HG03060 (cell line): Measurements from ENCODE around the gene UXS1.

Experiments
- ATAC-seq: cut with Tn5 transposase; IDR thresholded peaks from one replicate; pipeline ENCODE4 v1.9.1; 2021; ENCODE audit warnings: low read depth, moderate number of reproducible peaks; ENCODE audit not compliant: unreplicated experiment

The UXS1 gene

DNA sequence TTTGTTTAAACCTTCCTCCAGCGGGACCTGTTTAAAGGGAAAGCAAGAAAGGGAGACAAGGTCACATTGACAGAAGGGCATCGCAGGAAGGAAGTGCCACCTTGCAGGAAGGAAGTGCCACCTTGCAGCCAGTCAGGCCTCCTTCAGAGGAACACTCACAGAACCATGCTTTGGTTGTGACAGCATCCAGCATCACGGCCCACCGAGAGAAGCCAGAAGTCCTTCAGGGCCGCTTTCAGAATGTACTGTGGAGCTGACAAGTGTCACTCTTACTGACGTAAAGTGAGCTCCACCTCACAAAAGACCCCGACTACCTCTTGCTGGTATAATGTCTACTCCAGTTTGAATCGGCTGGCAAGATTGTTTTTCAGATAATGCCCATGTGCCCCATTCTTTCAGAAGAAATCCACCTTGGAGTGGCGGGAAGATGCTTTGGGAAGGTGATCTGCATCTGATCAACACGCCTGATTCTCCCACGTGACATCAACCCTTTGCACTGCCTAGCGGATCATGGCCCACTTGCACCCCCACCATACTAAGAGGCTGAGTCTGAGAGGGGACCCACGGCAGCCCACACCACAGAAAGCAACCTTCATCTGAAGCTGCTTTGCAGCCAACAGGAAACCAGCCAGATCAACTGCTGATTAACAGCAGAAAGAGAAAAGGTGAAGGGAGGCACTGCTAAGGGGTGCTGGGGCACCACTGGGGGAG lies 99.8 kb downstream of the UXS1 start:
- ATAC-seq: no peak

GRCh38 chr2:106090916-106091618 lies 103.0 kb downstream of the UXS1 start:
- no peak for ATAC-seq

DNA sequence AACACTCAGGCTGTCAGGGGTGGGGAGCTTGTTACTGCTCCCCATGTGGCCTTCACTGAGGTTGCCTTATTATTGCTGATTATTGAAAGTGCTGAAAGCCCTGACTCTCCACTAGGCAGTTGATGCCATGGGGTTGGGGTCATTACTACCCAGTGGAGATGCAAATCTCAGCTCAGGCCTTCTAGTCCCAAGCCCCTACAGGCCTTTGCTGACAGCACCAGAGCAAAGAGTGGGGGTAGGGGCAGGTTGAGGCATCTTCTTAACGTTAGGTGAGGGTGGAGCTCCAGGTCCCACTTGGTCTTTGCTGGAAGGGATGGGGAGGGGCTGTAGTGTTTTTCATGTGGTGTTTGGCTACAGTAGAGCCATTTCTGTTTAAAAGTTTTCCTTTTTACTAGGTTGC lies 104.5 kb downstream of the UXS1 start:
- no peak for ATAC-seq

GRCh38 chr2:106085181-106085940 lies 108.7 kb downstream of the UXS1 start:
- no peak for ATAC-seq

DNA sequence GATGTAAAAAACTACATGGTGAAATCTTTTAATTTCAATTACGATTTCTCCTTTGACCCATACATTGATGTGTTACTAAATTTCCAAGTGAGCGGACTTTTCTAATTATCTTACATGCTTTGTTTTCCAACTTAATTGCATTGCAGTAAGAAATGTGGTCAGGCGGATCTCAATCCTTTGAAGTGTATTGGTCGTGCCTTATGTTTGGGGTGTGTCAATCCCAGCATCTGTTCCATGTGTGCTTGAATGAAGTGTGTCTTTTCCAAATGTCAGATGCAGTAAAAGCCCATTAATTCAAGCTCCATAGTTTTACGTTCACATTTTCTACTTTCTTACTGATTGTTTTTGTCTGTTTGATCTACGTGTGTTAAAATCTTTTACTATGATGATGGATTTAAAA lies 113.1 kb downstream of the UXS1 start:
- ATAC-seq: no peak

DNA sequence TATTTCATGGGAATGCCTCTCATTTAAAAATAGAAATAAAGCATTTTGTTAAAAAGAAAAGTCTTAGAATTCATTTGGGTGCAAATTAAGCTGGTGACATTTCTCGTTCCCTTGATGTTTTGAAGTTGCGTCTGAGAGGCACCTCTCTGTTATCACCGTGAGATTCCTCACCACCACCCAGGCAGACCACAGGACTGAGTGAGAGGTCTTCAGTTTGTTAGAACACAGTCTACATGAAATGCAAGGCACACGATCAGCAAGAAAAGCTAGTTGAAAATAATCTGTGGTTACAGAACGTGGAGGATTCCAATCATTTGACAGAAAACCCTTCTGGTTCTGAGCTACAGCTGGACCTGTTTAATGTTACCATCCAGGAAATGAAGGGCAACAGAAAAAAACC lies 116.0 kb downstream of the UXS1 start:
- no peak for ATAC-seq

GRCh38 chr2:106076941-106077340 lies 117.2 kb downstream of the UXS1 start:
- no peak for ATAC-seq

- no peak for ATAC-seq
Observed at GRCh38 chr2:106075048-106075447, 119.1 kb downstream of the UXS1 start.

DNA sequence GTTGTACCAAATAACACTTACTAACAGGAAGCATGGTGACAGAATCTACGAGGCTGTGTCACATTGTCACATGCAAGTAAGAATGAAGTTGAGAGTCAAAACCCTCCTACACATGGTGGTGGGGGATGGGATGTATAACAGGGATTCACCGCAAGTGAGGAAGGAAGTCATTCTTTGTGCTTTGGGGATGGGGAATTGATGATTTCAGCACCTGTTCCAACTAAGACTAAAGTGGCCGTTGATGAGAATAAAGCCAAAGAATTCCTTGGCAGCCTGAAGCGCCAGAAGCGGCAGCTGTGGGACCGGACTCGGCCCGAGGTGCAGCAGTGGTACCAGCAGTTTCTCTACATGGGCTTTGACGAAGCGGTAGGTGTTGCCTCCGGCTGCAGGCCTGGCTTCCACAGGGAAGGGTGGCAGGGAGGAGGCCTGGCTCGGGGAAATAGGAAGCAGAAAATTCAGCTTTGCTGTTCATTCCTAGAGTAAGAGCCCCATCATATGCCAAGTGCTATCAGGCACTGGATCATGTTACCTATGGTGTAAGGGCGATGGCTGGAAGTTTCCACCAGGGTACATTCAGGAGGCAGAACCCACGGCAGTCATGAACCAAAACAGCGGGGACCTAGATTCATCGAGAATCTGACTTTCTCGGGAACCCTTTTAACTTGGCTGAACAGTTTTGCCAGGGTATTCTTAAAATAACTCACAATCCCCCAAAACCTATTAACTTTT lies 120.3 kb downstream of the UXS1 start:
- ATAC-seq: no peak

GRCh38 chr2:106070181-106070580 lies 123.9 kb downstream of the UXS1 start:
- no peak for ATAC-seq

DNA sequence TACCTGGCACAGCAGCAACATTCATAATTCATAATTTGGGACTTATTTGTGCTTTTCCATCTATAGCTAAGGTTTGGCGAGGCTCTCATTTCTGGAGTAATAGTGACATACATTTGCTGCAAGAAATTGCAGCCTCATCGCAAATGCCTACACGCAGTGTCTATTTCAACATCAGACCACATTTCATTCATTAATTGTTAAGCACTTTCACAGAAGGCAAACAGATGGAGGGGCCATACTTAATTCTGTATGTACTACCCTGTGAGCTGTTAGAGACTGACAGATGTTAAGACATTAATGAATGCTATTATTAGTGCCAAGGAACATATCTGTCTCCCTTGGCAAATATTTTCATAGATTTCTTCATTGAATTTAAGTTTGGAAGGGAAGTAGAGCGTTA lies 125.7 kb downstream of the UXS1 start:
- no peak for ATAC-seq

GRCh38 chr2:106065983-106066820 lies 127.9 kb downstream of the UXS1 start:
- no peak for ATAC-seq

DNA sequence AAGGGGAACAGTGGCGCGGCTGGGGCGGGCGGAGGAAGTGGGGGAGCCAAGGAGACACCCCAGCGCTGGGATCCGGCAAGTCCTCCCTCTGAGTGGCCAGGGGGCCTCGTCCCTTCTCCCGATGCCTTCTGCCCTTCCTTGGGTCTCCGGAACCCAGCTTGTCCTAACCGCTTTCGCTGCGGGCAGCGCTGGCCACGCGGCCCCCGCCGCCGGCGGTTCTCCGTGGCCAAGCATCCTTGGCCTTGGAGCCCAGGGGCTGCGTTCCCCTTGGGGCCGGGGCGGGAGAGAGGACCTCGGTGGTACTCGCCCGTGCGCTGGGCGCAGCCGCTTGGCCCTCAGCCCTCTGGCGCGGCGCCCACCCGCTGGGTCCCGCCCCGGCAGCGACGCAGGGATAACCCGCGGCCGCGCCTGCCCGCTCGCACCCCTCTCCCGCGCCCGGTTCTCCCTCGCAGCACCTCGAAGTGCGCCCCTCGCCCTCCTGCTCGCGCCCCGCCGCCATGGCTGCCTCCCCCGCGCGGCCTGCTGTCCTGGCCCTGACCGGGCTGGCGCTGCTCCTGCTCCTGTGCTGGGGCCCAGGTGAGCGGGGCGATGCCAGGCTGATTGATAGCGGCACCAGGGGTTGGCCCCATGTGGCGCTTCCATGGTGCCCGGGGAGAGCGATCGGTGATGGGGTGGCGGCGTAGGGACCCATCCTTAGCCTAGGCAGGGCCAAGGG lies 128.7 kb downstream of the UXS1 start:
- no peak for ATAC-seq

DNA sequence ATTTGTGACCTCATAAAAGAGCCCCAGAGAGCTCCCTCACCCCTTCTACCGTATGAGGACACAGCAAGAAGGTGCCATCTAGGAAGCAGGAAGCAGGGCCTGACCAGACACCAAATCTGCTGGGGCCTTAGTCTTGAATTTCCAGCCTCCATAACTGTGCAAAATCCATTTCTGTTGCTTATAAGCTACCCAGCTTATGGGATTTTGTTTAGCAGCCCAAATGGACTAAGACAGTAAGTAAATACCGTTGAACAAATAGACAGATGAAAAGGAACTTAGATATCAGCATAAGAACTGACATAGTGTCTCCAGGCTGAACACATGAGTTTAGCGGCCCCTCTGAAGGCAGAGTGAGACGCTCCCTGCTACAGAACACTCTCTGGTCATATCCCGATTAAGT lies 130.9 kb downstream of the UXS1 start:
- no peak for ATAC-seq

DNA sequence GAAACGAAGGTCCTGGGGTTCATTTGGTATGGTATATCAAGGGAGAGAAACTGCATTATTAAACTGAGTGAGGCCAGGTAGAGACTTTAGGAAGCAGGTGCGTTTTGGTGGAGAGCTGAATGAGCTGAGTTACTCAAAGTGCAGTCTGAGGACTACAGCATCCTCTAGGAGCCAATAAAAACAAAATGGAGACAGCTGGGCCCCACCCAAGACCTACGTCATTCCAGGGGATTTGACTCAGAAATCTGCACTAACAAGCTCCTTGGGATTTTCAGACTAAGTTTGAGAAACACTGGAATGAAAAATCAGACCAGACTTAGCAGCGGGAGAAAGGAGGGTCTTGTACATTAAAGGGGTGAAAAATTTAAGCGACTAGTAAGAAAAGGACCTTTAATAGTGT lies 131.5 kb downstream of the UXS1 start:
- no peak for ATAC-seq

GRCh38 chr2:106061611-106062349 lies 132.3 kb downstream of the UXS1 start:
- no peak for ATAC-seq

GRCh38 chr2:106059416-106060065 lies 134.6 kb downstream of the UXS1 start:
- ATAC-seq: no peak

GRCh38 chr2:106058469-106059137 lies 135.5 kb downstream of the UXS1 start:
- no peak for ATAC-seq
